CD4-positive, alpha-beta T cell treated with Interleukin-2 at 100 ng/mL for 4 hours (primary cell): ENCODE data around the gene ZNF283.

Experiments used
- DNase-seq: peaks from one replicate; pipeline ENCODE4 v3.0.0-alpha.2; 2020; ENCODE audit warnings: low spot score

The ZNF283 gene

DNA sequence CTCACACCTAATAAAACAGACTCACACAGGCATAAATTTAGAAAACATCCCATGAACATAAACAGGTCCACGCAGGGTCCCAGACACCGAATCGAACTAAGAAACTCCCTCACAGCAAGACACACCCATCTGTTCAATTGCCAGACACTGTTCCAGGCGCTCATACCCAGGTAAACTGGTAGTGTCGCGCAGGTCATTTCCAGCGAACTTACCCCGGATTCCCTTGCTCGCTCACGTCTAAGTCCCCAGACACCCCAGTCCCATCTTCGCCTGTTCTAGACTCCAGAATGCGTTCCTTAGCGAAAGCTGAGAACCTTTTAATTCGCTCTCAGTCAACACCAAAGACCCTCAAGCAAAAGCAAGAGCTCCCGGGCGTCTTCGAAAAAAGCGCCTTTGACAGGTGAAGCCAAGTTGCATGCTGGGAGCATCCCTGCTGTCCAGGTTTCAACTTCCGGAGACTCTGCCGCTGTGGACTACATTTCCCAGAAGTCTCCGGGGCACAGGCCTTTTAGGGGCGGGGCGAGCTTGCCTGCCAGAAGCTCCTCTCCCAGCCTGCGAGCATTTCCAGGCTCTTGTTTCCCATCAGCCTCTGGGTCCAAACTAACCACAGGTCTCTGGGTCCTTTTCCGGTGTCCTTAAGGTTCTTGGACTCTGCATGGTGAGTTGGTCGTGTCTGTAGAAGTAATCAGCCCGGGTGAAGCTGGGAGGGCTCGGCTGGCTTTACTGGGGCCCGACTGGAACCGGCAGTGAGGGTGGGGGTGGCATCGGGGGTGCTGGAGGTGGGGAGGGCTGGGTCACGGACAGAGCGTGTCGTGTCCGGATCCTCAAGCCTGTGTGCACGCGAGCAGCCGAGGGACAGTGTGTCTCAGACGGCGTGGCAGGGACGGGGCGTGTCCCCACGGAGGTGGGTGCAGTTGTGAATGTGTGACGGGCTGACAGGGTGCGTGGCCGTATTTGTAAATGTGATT, at the start of gene ZNF283:
Gene ZNF283 (plus strand): TSS at position 535 of the 968 bp plus-strand sequence. CDS start 6,184 bp downstream, outside the sequence.
- DNase-seq, result peak; percentile 86

DNA sequence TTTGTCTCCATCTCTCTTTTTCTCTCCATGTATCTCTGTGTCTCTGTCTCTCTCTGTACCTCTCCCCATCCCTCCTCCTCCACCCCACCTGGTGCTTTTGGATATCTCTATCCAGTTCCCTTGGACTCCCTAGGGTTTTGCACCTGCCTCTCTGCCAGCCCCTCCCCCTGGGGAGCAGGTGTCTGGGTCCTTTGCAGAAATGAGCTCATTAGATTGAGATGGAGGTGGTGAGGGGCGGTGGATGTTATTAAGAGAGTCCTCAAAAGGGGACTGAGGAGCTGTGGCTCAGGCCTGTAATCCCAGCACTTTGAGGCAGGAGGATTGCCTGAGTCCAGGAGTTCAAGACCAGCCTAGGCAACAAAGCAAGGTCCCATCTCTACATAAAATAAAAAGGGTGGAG, 48.5 kb upstream of the ZNF283 start:
- DNase-seq, result no peak

DNA sequence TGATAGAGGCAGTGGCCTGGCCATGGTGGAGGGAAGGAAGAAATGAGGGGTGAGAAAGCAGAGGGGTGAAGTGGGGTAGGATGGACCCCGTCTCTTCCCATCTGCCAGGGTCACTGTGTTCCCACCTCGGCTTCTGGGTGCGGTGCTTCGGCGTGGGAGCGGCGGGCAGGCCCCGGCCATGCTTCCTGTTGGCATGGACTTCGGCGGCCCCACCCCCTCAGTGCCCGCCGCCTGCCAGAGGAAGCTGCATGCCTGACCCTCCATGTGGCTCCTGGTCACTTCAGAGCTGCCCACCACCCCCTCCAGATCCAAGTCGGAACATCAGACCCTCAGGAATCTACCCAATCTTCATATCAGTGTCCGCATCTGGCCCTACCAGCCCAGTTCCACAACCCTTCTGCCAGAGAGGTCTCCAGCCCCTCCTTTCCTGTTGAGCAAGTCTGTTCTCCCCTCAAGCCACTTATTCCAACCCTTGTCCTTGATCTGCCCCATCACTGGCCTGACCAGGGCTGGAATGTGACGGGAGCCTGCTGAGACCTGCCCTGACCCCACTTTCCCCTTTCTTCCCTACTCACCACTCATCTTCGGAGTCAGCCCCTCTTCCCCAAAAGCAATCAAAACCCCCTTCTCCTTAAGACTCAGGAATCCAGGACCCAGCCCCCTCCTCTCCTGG, 47.8 kb upstream of the ZNF283 start:
- no peak for DNase-seq

- DNase-seq, result no peak
These were observed 47.3 kb upstream of the ZNF283 start for GRCh38 chr19:43779820-43780219.

DNA sequence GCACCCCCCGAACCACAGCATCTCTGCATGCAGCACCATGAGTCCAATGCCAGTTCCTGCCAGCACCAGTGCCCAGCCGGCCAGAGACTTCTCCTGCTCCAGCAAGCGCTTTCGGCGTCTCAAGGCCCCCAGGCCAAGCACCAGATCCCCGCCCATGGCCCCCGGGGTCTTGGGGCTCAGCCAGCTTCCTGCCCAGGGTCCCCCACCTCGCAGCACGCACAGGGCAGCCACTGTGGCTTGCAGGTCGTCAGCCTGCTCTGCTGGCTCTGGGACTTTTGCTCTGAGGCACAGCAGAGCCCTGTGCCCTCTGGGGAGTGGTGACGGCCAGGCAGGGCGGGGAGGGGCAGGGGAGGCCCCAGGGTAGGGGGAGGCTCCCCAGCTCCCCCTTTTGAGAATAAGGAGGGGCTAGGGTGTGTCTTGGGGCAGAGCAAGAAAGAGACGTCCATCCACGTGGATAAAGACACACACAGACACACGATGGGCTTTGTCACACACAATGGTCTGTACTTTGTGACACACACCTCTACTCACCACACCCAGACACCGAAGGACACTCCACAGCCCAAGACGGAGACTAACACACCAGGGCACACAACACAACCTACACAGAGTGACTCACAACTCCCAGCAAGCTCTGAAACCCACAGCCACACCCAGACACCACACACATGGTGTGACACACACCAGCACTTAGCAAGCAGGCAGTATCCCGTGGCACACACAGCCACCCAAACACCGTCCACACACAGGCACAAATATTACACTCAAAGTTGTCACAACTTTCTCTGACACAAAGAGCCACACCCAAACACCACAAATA, 46.2 kb upstream of the ZNF283 start, which contains the start of gene KCNN4:
Gene KCNN4 (minus strand): TSS at position 268 of the 820 bp plus-strand sequence. CDS start 112 bp downstream, at position 156.
- DNase-seq, result peak; percentile 88

GRCh38 chr19:43781630-43782310, 45.4 kb upstream of the ZNF283 start:
- DNase-seq, result peak; percentile 35

DNA sequence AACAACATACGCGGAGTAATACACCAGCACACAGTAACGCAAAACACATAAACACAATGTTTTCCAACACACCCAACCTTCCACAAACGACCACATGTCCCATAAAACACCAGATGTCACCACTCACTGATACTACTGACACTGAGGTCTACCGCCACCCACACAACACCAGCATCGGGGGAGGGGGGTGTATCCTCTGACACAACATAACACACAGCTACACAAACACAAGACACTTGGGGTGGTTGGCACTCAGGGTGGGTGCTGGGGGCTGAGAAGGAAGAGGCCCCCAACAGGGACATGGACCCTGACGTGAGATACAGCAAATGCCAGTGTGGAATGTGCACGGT, 44.8 kb upstream of the ZNF283 start:
- no peak for DNase-seq

- peak; percentile 42 for DNase-seq
These were observed 44.4 kb upstream of the ZNF283 start for GRCh38 chr19:43782689-43783231.

- no peak for DNase-seq
These were observed 43.5 kb upstream of the ZNF283 start for GRCh38 chr19:43783636-43784035.

DNA sequence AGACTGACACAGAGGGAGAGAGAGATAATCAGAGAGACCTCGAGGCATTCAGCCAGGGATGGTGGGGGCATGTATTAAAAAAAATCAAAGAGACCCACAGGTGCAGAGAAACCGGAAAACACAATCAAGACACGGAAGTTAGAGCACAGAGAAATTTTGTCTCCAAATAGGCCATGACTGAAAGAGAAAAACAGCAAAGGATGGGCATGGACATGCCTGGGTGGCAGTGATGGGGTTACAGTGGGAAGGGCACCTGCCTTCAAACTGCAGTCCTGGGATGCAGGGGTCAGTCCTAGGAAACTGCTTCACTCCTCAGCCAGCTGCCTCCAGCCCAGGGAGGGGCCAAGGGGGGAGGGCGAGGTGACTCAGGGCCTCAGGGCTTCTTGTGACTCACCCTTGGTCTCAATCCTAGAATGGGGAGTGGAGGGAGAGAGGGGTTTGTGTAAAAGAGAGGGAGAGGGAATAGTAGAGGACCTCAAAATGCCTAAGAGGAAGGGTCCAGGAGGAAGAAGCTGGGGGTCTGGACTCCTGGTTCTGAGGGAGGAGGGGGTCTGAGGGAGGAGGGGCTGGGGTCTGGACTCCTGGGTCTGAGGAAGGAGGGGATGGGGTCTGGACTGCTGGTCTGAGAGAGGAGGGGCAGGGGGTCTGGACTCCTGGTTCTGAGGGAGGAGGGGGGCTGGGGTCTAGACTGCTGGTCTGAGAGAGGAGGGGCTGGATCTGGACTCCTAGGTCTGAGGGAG, 42.7 kb upstream of the ZNF283 start:
- peak; percentile 76 for DNase-seq

GRCh38 chr19:43784981-43785808, 41.9 kb upstream of the ZNF283 start:
- peak; percentile 76 for DNase-seq

DNA sequence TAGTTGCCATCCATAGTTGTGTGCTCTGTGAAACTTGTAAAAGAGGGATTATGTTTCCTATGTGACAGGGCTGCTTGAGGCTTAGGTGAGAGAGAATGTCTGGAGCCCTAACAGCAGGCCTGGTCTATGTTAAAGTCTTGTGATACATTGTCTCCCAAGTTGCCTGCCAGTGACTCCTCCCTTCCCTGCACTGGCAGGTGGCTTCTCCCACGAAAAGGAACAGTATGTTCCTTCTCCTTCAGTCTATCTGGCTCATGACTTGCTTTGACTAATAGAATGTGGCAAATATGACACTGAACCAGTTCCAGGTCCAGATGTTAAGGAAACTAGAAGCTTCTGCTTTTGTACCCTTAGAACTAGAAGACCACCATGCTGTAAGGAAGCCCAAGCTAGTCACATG, 40.5 kb upstream of the ZNF283 start:
- no peak for DNase-seq

- no peak for DNase-seq
These were observed 38.1 kb upstream of the ZNF283 start for GRCh38 chr19:43789029-43789428.

DNA sequence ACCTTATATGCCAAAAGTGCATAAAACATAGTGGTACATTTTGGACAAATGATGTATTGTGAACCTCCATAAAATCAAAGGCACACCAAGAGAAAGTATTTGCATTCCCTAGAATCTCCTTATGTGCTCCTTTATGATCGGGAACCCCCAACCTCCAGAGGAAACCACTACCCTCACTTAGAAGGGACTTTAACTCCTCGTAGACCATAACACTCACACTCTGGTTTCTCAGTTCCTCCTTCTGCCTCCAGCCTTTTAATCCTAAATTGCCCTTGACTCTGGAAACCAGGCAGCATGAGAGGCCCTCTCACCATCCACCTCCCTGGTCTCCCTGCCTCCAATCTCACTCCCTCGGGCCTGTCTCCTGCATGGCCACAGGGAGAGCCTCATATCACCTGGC, 36.5 kb upstream of the ZNF283 start:
- DNase-seq, result no peak

GRCh38 chr19:43797118-43797517, 30.0 kb upstream of the ZNF283 start:
- no peak for DNase-seq

DNA sequence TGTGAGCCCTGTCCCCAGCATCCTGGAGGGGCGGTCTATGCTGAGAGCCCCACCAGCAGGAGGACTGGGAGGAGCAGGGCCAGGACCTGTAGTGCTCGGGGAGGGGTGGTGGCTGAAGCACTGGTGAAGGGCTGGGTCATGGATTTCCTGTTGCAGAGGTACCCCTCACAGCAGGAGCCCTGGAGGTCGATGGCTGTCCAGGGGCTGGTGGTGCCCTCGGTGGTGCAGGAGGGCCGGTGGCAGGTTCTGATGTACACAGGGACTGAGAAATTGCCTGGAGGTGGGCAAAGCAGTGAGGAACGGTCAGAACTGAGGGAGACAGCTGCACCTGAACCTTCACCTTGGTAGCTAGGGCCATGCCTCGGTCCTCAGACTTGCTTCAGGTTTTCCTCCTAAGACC, 29.6 kb upstream of the ZNF283 start:
- no peak for DNase-seq

DNA sequence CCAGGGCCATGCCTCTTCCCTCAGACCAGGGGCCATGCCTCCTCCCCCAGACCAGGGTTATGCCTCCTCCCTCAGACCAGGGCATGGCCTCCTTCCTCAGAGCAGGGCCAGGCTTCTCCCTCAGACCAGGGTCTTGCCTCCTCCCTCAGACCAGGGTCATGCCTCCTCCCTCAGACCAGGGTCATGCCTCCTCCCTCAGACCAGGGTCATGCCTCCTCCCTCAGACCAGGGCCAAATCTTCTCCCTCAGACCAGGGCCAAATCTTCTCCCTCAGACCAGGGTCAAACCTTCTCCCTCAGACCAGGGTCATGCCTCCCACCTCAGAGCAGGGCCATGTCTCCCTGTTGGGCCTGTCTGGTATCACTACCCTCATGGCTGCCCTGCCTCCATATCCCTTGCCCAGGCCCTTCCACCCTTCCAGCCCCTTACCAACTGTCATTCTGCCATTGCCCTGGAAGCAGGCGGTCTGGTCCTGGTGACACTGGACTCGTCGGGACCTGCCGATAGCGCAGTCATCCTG, 29.0 kb upstream of the ZNF283 start:
- DNase-seq, result no peak

GRCh38 chr19:43798546-43799409, 28.3 kb upstream of the ZNF283 start:
- DNase-seq, result peak; percentile 69
